ENCODE measurements around the gene SLC38A4.

DNA sequence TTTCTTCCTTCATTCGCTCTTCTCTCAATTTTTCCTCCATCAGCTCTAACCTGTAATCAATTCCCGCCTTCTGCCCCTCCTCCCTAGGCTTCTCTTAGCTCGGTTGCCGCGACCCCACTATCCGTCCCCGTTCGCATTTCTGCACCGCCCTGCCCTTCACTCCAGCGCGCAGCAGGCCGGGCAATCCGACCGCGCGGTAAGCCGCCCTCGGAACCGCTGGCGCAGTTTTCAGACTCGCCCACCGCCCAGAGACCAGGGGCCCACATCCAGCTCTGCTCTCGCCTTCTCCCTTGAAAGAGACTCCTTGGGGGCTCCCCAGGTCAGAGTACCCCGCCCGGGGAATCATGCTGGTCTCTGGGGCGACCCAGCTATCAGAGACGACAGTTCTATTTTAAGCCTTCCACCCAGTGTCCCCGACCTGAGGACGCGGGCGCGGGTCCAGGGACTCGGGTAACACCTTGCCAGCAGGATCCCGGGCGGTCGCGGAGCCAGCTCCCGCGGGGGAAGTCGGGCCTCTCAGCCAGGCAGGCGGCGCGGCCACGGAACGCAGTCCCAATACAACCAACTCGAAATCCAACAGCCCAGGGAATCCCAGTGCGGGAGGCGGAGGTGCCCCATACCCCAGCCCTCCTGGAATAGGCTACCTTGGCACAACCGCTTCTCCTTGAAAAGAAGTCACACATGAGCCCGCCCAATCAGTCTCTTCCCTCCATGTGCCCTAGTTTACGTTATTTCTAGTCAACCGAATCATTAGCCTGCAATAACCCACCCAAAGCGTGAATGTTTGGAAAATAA, 5.7 kb upstream of the SLC38A4 start:
- TF ChIP-seq, protein P1, sequence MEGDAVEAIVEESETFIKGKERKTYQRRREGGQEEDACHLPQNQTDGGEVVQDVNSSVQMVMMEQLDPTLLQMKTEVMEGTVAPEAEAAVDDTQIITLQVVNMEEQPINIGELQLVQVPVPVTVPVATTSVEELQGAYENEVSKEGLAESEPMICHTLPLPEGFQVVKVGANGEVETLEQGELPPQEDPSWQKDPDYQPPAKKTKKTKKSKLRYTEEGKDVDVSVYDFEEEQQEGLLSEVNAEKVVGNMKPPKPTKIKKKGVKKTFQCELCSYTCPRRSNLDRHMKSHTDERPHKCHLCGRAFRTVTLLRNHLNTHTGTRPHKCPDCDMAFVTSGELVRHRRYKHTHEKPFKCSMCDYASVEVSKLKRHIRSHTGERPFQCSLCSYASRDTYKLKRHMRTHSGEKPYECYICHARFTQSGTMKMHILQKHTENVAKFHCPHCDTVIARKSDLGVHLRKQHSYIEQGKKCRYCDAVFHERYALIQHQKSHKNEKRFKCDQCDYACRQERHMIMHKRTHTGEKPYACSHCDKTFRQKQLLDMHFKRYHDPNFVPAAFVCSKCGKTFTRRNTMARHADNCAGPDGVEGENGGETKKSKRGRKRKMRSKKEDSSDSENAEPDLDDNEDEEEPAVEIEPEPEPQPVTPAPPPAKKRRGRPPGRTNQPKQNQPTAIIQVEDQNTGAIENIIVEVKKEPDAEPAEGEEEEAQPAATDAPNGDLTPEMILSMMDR (IDR thresholded peaks at IDR 0.05): no peak
- TF ChIP-seq EP300 (IDR thresholded peaks at IDR 0.05) (no peak), POLR2A (IDR thresholded peaks at IDR 0.05) (no peak)
